ENCODE data around the gene GBX2. TPM values are rescaled to one million over a fixed set of nuclear protein-coding genes. Genes with fewer than 3 reads are reported as not detected.

The GBX2 gene
- total RNA-seq, 1 experiment from 2014 or later, result 0.31 TPM

DNA sequence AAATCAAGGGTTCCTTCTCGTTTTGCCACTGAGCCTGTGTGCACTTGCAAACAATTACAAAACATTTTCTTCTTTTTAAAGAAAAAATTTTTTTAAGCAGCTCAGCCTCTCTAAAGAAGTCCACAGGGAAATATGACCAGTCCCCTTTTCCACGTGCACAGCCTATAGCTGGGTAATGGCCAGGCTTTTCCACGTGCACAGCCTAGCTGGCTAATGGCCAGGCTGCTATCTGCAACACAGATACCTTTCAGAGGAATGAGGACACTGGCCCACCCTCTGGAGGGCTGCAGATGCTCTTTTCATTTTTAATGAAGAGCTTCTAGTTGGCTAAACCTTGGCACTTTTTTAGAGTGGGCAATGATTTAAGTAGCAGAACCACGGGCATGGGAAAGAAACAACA lies 49.7 kb upstream of the GBX2 start:
- no peak overlapping the region for H2AFZ ChIP-seq (ENCODE audit: low read length)
- no peaks in the 10 kb centered on the region for H3K4me1 Mint-ChIP-seq
- DNase-seq, result no peak
- no peak overlapping the region for H4K91ac ChIP-seq (ENCODE audit: insufficient read length, low read depth, low read length)
- no peaks in the 10 kb centered on the region for H3K23me2 ChIP-seq (ENCODE audit: insufficient read length, low read depth, low read length, poor library complexity, severe bottlenecking)
- H3K4me1 ChIP-seq (ENCODE audit: insufficient read depth, low read length), result no peaks in the 10 kb centered on the region
- peaks cover 0 to under 1% (median 0%) of the 10 kb centered on the region in 3 experiments; a peak in 1 of 7 replicates for H3K36me3 Mint-ChIP-seq (ENCODE audit: insufficient read depth in 1 of 3, low read depth in 3 of 3)
- H3K23ac ChIP-seq (ENCODE audit: insufficient read length, low read depth, low read length), result no peak overlapping the region
- no peak overlapping the region for H4K8ac ChIP-seq (replicated peaks; ENCODE audit: insufficient read length, low read depth, low read length)
- no peak overlapping the region for H3K4ac ChIP-seq (ENCODE audit: low read depth, low read length)
- H2BK15ac ChIP-seq (ENCODE audit: low read depth, low read length), result no peak overlapping the region
- no peak overlapping the region for H3K27ac ChIP-seq (ENCODE audit: insufficient read length, low read depth, low read length)
- no peak overlapping the region for H2AK5ac ChIP-seq (ENCODE audit: insufficient read length, low read length)
- H3K27me3 Mint-ChIP-seq (ENCODE audit: low read depth), result peaks cover 28% of the 10 kb centered on the region
- no peak overlapping the region for H3K56ac ChIP-seq (ENCODE audit: insufficient read length, low read depth, low read length)
- no peaks in the 10 kb centered on the region for H3K27me3 ChIP-seq (ENCODE audit: insufficient read depth, low read length)
- no peak overlapping the region for H3K18ac ChIP-seq (ENCODE audit: insufficient read length, low read depth, low read length)
- no peak overlapping the region for H3K4me3 Mint-ChIP-seq
- no peak overlapping the region for H2BK12ac ChIP-seq (ENCODE audit: insufficient read length, low read depth, low read length)
- WGBS (ENCODE audit: extremely low coverage, insufficient read length, low lambda C conversion rate), result no CpG with 5 or more reads among the region's 4 CpGs
- H2BK20ac ChIP-seq (ENCODE audit: low read depth, low read length, poor library complexity, severe bottlenecking), result no peak overlapping the region
- H3K79me2 ChIP-seq (ENCODE audit: insufficient read depth, low read length), result no peaks in the 10 kb centered on the region
- H3K9ac ChIP-seq (ENCODE audit: extremely low read depth, insufficient read length, low read length), result no peak overlapping the region
- H2BK120ac ChIP-seq (ENCODE audit: low read depth, low read length, poor library complexity, severe bottlenecking), result no peak overlapping the region
- H4K5ac ChIP-seq (ENCODE audit: insufficient read length, low read depth, low read length), result no peak overlapping the region
- H3K27ac Mint-ChIP-seq, result no peak overlapping the region; a peak in 1 of 7 replicates
- no peaks in the 10 kb centered on the region for H3K79me1 ChIP-seq (ENCODE audit: insufficient read depth, low read depth, low read length, poor library complexity, severe bottlenecking)
- H4K20me1 ChIP-seq (ENCODE audit: control insufficient read depth, insufficient read depth, insufficient read length), result no peaks in the 10 kb centered on the region
- H3K9me3 ChIP-seq (ENCODE audit: control insufficient read depth, low read depth, low read length), result no peaks in the 10 kb centered on the region
- H3K9me3 Mint-ChIP-seq, result peaks cover 0 to 4% of the 10 kb centered on the region in 2 experiments; a peak in 3 of 5 replicates
- TF ChIP-seq, protein P1, sequence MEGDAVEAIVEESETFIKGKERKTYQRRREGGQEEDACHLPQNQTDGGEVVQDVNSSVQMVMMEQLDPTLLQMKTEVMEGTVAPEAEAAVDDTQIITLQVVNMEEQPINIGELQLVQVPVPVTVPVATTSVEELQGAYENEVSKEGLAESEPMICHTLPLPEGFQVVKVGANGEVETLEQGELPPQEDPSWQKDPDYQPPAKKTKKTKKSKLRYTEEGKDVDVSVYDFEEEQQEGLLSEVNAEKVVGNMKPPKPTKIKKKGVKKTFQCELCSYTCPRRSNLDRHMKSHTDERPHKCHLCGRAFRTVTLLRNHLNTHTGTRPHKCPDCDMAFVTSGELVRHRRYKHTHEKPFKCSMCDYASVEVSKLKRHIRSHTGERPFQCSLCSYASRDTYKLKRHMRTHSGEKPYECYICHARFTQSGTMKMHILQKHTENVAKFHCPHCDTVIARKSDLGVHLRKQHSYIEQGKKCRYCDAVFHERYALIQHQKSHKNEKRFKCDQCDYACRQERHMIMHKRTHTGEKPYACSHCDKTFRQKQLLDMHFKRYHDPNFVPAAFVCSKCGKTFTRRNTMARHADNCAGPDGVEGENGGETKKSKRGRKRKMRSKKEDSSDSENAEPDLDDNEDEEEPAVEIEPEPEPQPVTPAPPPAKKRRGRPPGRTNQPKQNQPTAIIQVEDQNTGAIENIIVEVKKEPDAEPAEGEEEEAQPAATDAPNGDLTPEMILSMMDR (conservative IDR thresholded peaks at IDR 0.05), result no peak
- no peak overlapping the region for H3K4me2 ChIP-seq (ENCODE audit: insufficient read depth, insufficient read length, low read length)
- H2BK5ac ChIP-seq (ENCODE audit: insufficient read length, low read length), result no peak overlapping the region
- H3K14ac ChIP-seq (ENCODE audit: insufficient read depth, low read length), result no peak overlapping the region
- H3T11ph ChIP-seq (ENCODE audit: low read length), result no peak overlapping the region
